OCI-LY7 (cell line): ENCODE data around the gene UBE2M. TPM values are rescaled to one million over a fixed set of nuclear protein-coding genes. Genes with fewer than 3 reads are reported as not detected.
A peak's percentile ranks its signal among the peaks of the same experiment; 100 is the strongest.

Experiments used
- BruUV-seq: library from RNA; stranded (reverse); fragments of 400-500 nt; replicated peaks from 2 replicates; lab custom pipeline; 2021; lab: Mats Ljungman, UMichigan
- CTCF ChIA-PET: fragments of 300-600 bp; sonication (Branson Sonifier 250); formaldehyde crosslinking; loops from one replicate; lab custom pipeline; 2022; ENCODE audit warnings: antibody characterized with exemption; ENCODE audit not compliant: unreplicated experiment; lab: Charles Lee
- POLR2A ChIA-PET: fragments of 300-600 bp; sonication (Branson Sonifier 250); formaldehyde crosslinking; loops from one replicate; lab custom pipeline; 2022; ENCODE audit warnings: antibody characterized with exemption; lab: Charles Lee
- DNase-seq: peaks from one replicate; pipeline ENCODE4 v3.0.0-alpha.2; 2015; ENCODE audit warnings: low spot score
- H2AFZ ChIP-seq: fragments of 200-600 bp; sonication (generic), shearing (Covaris generic); 2 replicates; pipeline ENCODE4 v1.6.1; 2014; ENCODE audit warnings: mild to moderate bottlenecking, antibody characterized with exemption, low read length, moderate library complexity
- H3K27ac ChIP-seq: fragments of 200-600 bp; sonication (generic); 2 replicates; pipeline ENCODE4 v1.5.1; 2014; ENCODE audit warnings: mixed run types, low read depth, mild to moderate bottlenecking, moderate library complexity, low read length, inconsistent platforms; ENCODE audit not compliant: poor library complexity, severe bottlenecking
- H3K36me3 ChIP-seq: fragments of 200-600 bp; sonication (generic); 2 replicates; pipeline ENCODE4 v1.6.1; 2014; ENCODE audit warnings: mild to moderate bottlenecking, antibody characterized with exemption, low read length, moderate library complexity, mixed read lengths; ENCODE audit not compliant: insufficient read depth
- H3K4me1 ChIP-seq: fragments of 200-600 bp; sonication (generic); 2 replicates; pipeline ENCODE4 v1.5.1; 2014; ENCODE audit warnings: mild to moderate bottlenecking, low read length; ENCODE audit not compliant: insufficient read depth, poor library complexity, severe bottlenecking
- H3K4me2 ChIP-seq: fragments of 200-600 bp; sonication (generic); 2 replicates; pipeline ENCODE4 v1.6.1; 2014; ENCODE audit warnings: mild to moderate bottlenecking, low read length
- H3K4me3 ChIP-seq: fragments of 200-600 bp; sonication (generic); 2 replicates; pipeline ENCODE4 v1.5.1; 2014; ENCODE audit warnings: mild to moderate bottlenecking, low read depth, low read length; ENCODE audit not compliant: poor library complexity, severe bottlenecking
- H3K79me2 ChIP-seq: fragments of 200-600 bp; sonication (generic); 2 replicates; pipeline ENCODE4 v1.6.1; 2016; ENCODE audit warnings: low read depth, mild to moderate bottlenecking, low read length, moderate library complexity, mixed read lengths; ENCODE audit not compliant: insufficient read depth
- H3K9me2 ChIP-seq: fragments of 200-600 bp; sonication (generic); 2 replicates; pipeline ENCODE4 v1.6.1; 2016; ENCODE audit warnings: mild to moderate bottlenecking, low read length, mixed read lengths; ENCODE audit not compliant: insufficient read depth
- H3K9me3 ChIP-seq: fragments of 200-600 bp; sonication (generic); 2 replicates; pipeline ENCODE4 v1.6.1; 2014; ENCODE audit warnings: mild to moderate bottlenecking, mixed run types, low read length, mixed read lengths
- H4K20me1 ChIP-seq: fragments of 200-600 bp; sonication (generic); 2 replicates; pipeline ENCODE4 v1.6.1; 2014; ENCODE audit warnings: mild to moderate bottlenecking, antibody characterized with exemption, low read length, moderate library complexity, mixed read lengths; ENCODE audit not compliant: insufficient read depth
- CTCF ChIP-seq: fragments of 200-600 bp; sonication (generic); conservative IDR thresholded peaks from 2 replicates; pipeline ENCODE4 v1.5.1; 2014; ENCODE audit warnings: mild to moderate bottlenecking, antibody characterized with exemption, low read length, moderate library complexity, mixed read lengths
- EZH2phosphoT487 ChIP-seq: fragments of 200-600 bp; sonication (generic); IDR thresholded peaks from 2 replicates; pipeline ENCODE4 v1.6.1; 2018; ENCODE audit warnings: low read depth, borderline replicate concordance, mild to moderate bottlenecking, mixed run types, antibody characterized with exemption, low read length, moderate library complexity, mixed read lengths
- intact Hi-C: fragments of 100-400 bp; cut with micrococcal nuclease; formaldehyde crosslinking; loops from one replicate; pipeline ENCODE4 v1.10.0; 2022; ENCODE audit not compliant: unreplicated experiment
- total RNA-seq, 2 experiments: library from RNA; depleted of rRNA in 1 of 2; stranded (reverse); fragments of >200 nt in 1 of 2; shearing (Covaris generic) in 1 of 2; gene quantifications; 2 replicates each; pipeline ENCODE4 v1.2.3, GENCODE V29; 2014 to 2022

The UBE2M gene
- total RNA-seq, 2 experiments from 2014 or later = 101 to 117 TPM

- ChIA-PET POLR2A (interaction anchor here (0.6 to 1.0 kb wide), 2 partner anchors 20 to 30 kb away, joined by 3 read pairs; no protein-coding TSS in a partner anchor), CTCF (no interaction called here)
- DNase-seq = peak; percentile 93
- Histone ChIP-seq H3K4me2 (peak overlapping the region; percentile 80), H3K9me3 (no peaks in the 10 kb centered on the region), H3K4me3 (peak overlapping the region; percentile 88), H3K27ac (peak overlapping the region; percentile 89), H2AFZ (no peak overlapping the region), H3K79me2 (peaks cover 22% of the 10 kb centered on the region), H3K9me2 (no peaks in the 10 kb centered on the region), H4K20me1 (no peaks in the 10 kb centered on the region), H3K36me3 (peaks cover 34% of the 10 kb centered on the region), H3K4me1 (peaks cover 44% of the 10 kb centered on the region)
- intact Hi-C loops = loop anchor here (1.0 kb wide), 3 partner anchors 14 to 41 kb away; partner anchors contain the start of genes MZF1 and TRIM28
- TF ChIP-seq EZH2phosphoT487 = no peak
- TF ChIP-seq CTCF = no peak
- no TSS peak for BruUV-seq
Observed at GRCh38 chr19:58559275-58560006, 1.0 kb upstream of the UBE2M start.

- Histone ChIP-seq H3K4me3 (peak overlapping the region; percentile 88), H2AFZ (no peak overlapping the region)
- intact Hi-C loops = loop anchor here (1.0 kb wide), 3 partner anchors 14 to 40 kb away; partner anchors contain the start of genes MZF1 and TRIM28
Observed at GRCh38 chr19:58558623-58559274, 338 bp upstream of the UBE2M start.

More at GRCh38 chr19:58558623-58559274, 338 bp upstream of the UBE2M start:
- peak overlapping the region; percentile 80 for H3K4me2 ChIP-seq
- H3K36me3 ChIP-seq = peaks cover 41% of the 10 kb centered on the region
- peaks cover 49% of the 10 kb centered on the region for H3K4me1 ChIP-seq
- H4K20me1 ChIP-seq = no peaks in the 10 kb centered on the region
- TF ChIP-seq EZH2phosphoT487 (no peak), CTCF (no peak)
- peak overlapping the region; percentile 89 for H3K27ac ChIP-seq
- peaks cover 26% of the 10 kb centered on the region for H3K79me2 ChIP-seq
- POLR2A ChIA-PET = interaction anchor here (0.6 to 1.0 kb wide), 2 partner anchors 20 to 30 kb away, joined by 3 read pairs; no protein-coding TSS in a partner anchor
- no TSS peak for BruUV-seq
- peak; percentile 99 for DNase-seq
- no peaks in the 10 kb centered on the region for H3K9me3 ChIP-seq
- H3K9me2 ChIP-seq = no peaks in the 10 kb centered on the region
- CTCF ChIA-PET = no interaction called here
